ENCODE measurements around the gene CXCR6. TPM values are rescaled to one million over a fixed set of nuclear protein-coding genes. Genes with fewer than 3 reads are reported as not detected.

CXCR6 gene
- total and polyA plus RNA-seq, 7 donors: 0.05 to 0.50 (median 0.10) TPM; not detected in 4

DNA sequence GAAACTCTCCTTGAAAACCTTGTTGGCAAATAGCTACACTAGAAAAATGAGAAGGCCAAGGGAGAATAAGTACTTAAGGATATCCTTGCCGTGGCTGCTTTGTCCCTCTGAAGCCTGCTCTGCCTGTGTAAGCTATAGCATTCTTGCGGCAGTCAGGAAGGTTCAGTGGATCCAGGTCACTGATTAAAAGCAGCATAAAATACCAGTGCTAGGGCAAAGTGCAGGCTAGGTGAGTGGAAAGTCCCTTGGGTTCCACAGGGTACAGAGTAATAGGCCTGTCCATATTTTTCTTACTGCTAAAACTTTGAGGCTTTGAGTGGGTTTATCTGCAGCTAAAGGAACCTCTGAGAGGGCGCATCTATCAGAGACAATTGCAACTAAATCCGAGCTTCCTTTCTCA is 10.3 kb downstream of the CXCR6 start:
- Histone ChIP-seq H3K4me3 (no peak overlapping the region), H3K9me3 (no peaks in the 10 kb centered on the region), H3K27ac (no peak overlapping the region), H3K4me1 (peaks cover 15% of the 10 kb centered on the region), H3K36me3 (ENCODE audit: insufficient read depth in 1 of 2, low read depth in 1 of 2) (peaks cover 3 to 100% of the 10 kb centered on the region in 2 donors), H3K27me3 (ENCODE audit: insufficient read depth in 3 of 3, low read length in 2 of 3) (no peaks in the 10 kb centered on the region)
- WGBS, 3 donors: 68 to 87% (median 74%) methylated on average over 4 of the region's 4 CpGs
- DNase-seq: no peak
- TF ChIP-seq, protein P1, sequence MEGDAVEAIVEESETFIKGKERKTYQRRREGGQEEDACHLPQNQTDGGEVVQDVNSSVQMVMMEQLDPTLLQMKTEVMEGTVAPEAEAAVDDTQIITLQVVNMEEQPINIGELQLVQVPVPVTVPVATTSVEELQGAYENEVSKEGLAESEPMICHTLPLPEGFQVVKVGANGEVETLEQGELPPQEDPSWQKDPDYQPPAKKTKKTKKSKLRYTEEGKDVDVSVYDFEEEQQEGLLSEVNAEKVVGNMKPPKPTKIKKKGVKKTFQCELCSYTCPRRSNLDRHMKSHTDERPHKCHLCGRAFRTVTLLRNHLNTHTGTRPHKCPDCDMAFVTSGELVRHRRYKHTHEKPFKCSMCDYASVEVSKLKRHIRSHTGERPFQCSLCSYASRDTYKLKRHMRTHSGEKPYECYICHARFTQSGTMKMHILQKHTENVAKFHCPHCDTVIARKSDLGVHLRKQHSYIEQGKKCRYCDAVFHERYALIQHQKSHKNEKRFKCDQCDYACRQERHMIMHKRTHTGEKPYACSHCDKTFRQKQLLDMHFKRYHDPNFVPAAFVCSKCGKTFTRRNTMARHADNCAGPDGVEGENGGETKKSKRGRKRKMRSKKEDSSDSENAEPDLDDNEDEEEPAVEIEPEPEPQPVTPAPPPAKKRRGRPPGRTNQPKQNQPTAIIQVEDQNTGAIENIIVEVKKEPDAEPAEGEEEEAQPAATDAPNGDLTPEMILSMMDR (IDR thresholded peaks at IDR 0.05): no peak
- ATAC-seq: no peak
- intact Hi-C loops (cut with DNase I): no loop called here

DNA sequence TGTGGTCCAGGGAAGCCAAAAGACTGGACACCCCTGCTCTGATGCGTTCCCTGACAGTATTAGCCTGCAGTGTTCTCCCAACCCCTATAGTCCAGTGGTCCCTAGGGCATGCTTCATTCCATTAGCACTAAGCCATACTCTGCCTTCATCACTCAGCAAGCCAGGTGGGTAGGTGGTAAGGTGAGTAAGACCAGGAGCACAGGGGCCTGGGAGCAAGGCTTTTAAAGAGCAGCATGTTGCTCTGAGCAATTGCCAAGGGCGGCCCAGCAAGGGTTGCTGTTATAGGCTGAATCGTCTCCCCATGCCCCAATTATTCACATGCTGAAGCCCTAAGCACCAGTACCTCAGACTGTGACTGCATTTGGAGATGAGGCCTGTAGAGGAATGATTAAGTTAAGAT is 11.0 kb downstream of the CXCR6 start:
- H3K36me3 ChIP-seq (ENCODE audit: insufficient read depth in 1 of 2, low read depth in 1 of 2): peaks cover 8 to 100% of the 10 kb centered on the region in 2 donors
- 94 to 100% (median 96%) methylated on average over 3 of the region's 3 CpGs for WGBS, 3 donors
- peaks cover 22% of the 10 kb centered on the region for H3K4me1 ChIP-seq
- ATAC-seq (no peak), DNase-seq (no peak)
- no peak overlapping the region for H3K27ac ChIP-seq
- H3K27me3 ChIP-seq (ENCODE audit: insufficient read depth in 3 of 3, low read length in 2 of 3): no peaks in the 10 kb centered on the region
- intact Hi-C loops (cut with DNase I): no loop called here
- H3K4me3 ChIP-seq: no peak overlapping the region
- TF ChIP-seq, protein P1 (IDR thresholded peaks at IDR 0.05): no peak
- H3K9me3 ChIP-seq: no peaks in the 10 kb centered on the region

DNA sequence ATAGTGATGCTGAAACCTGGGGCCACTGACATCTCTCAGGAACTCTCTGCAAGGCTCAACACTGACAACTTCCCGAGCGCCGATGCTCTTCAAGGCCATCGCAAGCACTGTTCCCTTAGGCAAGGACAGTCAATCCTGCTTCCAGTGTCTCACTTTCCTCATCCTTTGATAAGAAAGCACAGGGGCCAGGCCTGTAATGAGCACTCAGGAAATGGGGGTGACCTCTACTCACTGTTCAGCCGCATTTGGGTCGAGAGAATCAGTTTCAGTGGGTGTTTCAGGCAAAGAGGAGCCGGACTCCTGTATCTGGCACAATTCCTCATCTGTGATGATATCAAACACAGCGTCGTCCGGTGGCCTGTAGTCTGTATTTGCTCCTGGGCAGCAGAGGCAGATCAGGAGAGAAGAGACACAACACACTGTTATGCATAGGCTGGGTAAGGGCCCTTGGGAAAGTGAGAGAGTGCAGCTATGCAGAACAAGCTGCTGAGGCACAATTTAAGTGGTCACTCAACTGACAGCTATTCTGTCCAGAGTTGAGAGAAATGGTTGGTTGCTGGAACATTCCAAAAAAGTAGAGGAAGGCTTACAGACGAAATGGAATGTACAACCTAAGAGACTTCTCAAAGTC is 11.9 kb downstream of the CXCR6 start:
- peak overlapping the region; percentile 88 for H3K27ac ChIP-seq
- intact Hi-C loops (cut with DNase I): no loop called here
- no peaks in the 10 kb centered on the region for H3K9me3 ChIP-seq
- H3K4me1 ChIP-seq: peaks cover 23% of the 10 kb centered on the region
- 84 to 87% (median 86%) methylated on average over 11 of the region's 11 CpGs for WGBS, 3 donors
- DNase-seq (no peak), ATAC-seq (no peak)
- no peaks in the 10 kb centered on the region for H3K27me3 ChIP-seq (ENCODE audit: insufficient read depth in 3 of 3, low read length in 2 of 3)
- no peak overlapping the region for H3K4me3 ChIP-seq
- TF ChIP-seq, protein P1 (IDR thresholded peaks at IDR 0.05): no peak
- H3K36me3 ChIP-seq (ENCODE audit: insufficient read depth in 1 of 2, low read depth in 1 of 2): peaks cover 10 to 100% of the 10 kb centered on the region in 2 donors

DNA sequence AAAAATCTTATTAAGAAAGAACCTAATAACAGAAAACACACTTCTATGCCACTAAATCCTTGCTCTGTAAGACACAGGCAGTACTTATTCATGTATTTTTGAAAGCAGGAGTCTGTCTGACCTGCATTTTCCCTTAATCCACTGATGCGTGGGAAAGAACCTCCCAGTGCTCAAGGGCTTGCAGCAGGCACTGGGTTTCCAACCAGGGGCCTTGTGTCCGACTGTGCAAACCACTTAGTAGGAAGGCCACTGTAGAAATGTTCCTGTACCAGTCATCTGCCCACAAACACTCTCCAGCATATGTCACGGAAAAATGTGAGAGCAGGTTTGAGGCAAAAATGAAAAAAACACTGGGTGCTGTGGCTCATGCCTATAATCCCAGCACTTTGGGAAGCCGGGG is 12.4 kb downstream of the CXCR6 start:
- H3K36me3 ChIP-seq (ENCODE audit: insufficient read depth in 1 of 2, low read depth in 1 of 2): peaks cover 11 to 100% of the 10 kb centered on the region in 2 donors
- 88 to 94% (median 94%) methylated on average over 4 of the region's 4 CpGs for WGBS, 3 donors
- peak overlapping the region; percentile 88 for H3K27ac ChIP-seq
- TF ChIP-seq, protein P1 (IDR thresholded peaks at IDR 0.05): no peak
- no peak for DNase-seq
- no peak for ATAC-seq
- no peaks in the 10 kb centered on the region for H3K9me3 ChIP-seq
- intact Hi-C loops (cut with DNase I): no loop called here
- no peaks in the 10 kb centered on the region for H3K27me3 ChIP-seq (ENCODE audit: insufficient read depth in 3 of 3, low read length in 2 of 3)
- H3K4me3 ChIP-seq: no peak overlapping the region
- peaks cover 23% of the 10 kb centered on the region for H3K4me1 ChIP-seq

DNA sequence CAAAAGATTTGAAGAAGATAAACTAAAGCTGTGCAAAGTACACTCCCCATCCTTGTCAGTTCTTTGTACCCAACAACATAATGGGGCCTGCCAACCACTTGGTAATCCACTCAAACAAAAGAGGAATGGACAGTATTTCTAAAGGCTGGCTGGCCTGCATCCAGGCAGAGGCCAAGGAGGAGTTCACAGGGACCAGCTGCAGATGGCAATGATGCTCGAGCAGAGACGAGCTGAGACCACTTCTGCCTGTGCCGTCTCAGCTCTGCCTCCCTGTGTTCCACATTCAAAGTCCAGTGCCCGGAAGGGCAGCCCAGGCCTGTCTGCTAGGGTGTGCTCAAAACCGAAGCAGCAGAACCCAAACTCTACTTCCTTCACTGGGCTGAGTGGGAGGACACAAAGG is 14.3 kb downstream of the CXCR6 start:
- TF ChIP-seq, protein P1 (IDR thresholded peaks at IDR 0.05): no peak
- Histone ChIP-seq H3K4me1 (peaks cover 23% of the 10 kb centered on the region), H3K36me3 (ENCODE audit: insufficient read depth in 1 of 2, low read depth in 1 of 2) (peaks cover 11 to 100% of the 10 kb centered on the region in 2 donors), H3K27me3 (ENCODE audit: insufficient read depth in 3 of 3, low read length in 2 of 3) (no peaks in the 10 kb centered on the region), H3K27ac (peak overlapping the region; percentile 88), H3K4me3 (peak overlapping the region; percentile 21), H3K9me3 (no peaks in the 10 kb centered on the region)
- WGBS, 3 donors: 37 to 57% (median 40%) methylated on average over 5 of the region's 5 CpGs
- DNase-seq: no peak
- peak in 2 of 4 donors; percentile 2 to 19 for ATAC-seq
- intact Hi-C loops (cut with DNase I): no loop called here

All from psoas muscle (tissue), 8 donors.